ENCODE results near the gene GFRA4.

DNA sequence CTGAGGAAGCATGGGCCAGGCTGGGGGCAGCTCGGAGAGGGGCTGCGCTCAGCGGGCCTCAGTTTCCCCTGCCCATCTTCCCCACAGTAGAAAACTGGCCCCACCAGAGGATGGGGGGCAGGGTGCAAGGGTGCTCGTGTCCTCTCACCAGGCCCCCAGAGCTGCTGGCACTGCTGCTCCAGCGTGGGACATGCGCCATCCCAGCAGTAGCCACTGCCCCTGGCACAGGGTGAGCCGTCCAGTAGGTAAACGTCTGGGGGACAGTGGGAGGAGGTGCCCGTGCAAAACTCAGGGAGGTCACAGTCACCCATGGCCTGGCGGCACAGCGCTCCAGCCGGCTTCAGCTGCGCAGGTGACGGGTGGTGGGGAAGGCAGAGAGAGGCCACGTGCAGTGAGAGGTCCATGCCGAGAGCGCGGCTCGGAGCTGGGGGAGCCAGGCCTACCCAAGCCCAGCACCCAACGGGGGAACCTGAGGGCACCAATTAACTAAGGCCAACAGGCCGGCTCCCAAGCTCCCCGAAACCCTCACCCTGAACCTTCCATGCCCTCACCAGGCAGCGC lies 8.9 kb upstream of the GFRA4 start:
- TF ChIP-seq JUND (IDR thresholded peaks at IDR 0.05) (no peak), POLR2A (IDR thresholded peaks at IDR 0.05; ENCODE audit: borderline replicate concordance, extremely low read depth, insufficient read depth, insufficient read length) (no peak), CTCF (IDR thresholded peaks at IDR 0.05 in 2 of 3, conservative IDR thresholded peaks at IDR 0.05 in 1 of 3; ENCODE audit: borderline replicate concordance in 1 of 3, insufficient read depth in 1 of 3, low read depth in 2 of 3, low read length in 2 of 3) (no peak), SIN3A (IDR thresholded peaks at IDR 0.05; ENCODE audit: low read depth) (no peak), EZH2 (IDR thresholded peaks at IDR 0.05) (no peak), RAD21 (IDR thresholded peaks at IDR 0.05; ENCODE audit: low read depth) (no peak), POLR2AphosphoS5 (IDR thresholded peaks at IDR 0.05; ENCODE audit: low read depth, low read length) (no peak), YY1 (IDR thresholded peaks at IDR 0.05; ENCODE audit: extremely low read depth, insufficient replicate concordance, low read depth, low read length) (no peak), ZNF274 (IDR thresholded peaks at IDR 0.05; ENCODE audit: low read depth, low read length) (no peak), SP1 (IDR thresholded peaks at IDR 0.05; ENCODE audit: low read depth) (no peak), CEBPB (IDR thresholded peaks at IDR 0.05; ENCODE audit: low read depth) (no peak), TCF7L2 (IDR thresholded peaks at IDR 0.05; ENCODE audit: borderline replicate concordance, extremely low read depth, insufficient read depth, insufficient read length) (no peak)
- TF ChIP-seq, protein P1, sequence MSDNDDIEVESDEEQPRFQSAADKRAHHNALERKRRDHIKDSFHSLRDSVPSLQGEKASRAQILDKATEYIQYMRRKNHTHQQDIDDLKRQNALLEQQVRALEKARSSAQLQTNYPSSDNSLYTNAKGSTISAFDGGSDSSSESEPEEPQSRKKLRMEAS (IDR thresholded peaks at IDR 0.05), result no peak
